A549 (cell line): ENCODE measurements around the gene GAMT.

Source experiments
- BCL3 ChIP-seq: fragments of >200 bp; sonication (Bioruptor Twin); formaldehyde crosslinking; IDR thresholded peaks from 3 replicates; pipeline ENCODE4 v1.6.1; 2016
- CEBPB ChIP-seq, 2 experiments: fragments of >200 bp in 1 of 2; sonication (Bioruptor Twin) in 1 of 2; formaldehyde crosslinking in 1 of 2; IDR thresholded peaks; 2 replicates each; pipeline ENCODE4 v1.6.1; 2012 to 2016
- CTCF ChIP-seq: fragments of >200 bp; sonication (Bioruptor Twin); formaldehyde crosslinking; IDR thresholded peaks from 3 replicates; pipeline ENCODE4 v1.5.1; 2016
- EP300 ChIP-seq, 2 experiments: fragments of >200 bp; sonication (Bioruptor Twin); formaldehyde crosslinking; IDR thresholded peaks; 2 replicates in 1 of 2; 3 replicates in 1 of 2; pipeline ENCODE4 v1.6.1; 2016 to 2017
- ESRRA ChIP-seq: fragments of 150-350 bp; IDR thresholded peaks from 2 replicates; pipeline ENCODE4 v1.6.1; 2014; ENCODE audit warnings: mild to moderate bottlenecking, low read length, borderline replicate concordance
- HDAC2 ChIP-seq: fragments of 200-600 bp; sonication (generic); IDR thresholded peaks from 2 replicates; pipeline ENCODE4 v1.6.1; 2016
- MAX ChIP-seq: IDR thresholded peaks from 2 replicates; pipeline ENCODE4 v1.6.1; 2012
- POLR2A ChIP-seq: IDR thresholded peaks from 2 replicates; pipeline ENCODE4 v1.6.1; 2012; ENCODE audit warnings: mild to moderate bottlenecking, low read length
- RAD21 ChIP-seq, 2 experiments: fragments of >200 bp in 1 of 2; sonication (Bioruptor Twin) in 1 of 2; formaldehyde crosslinking in 1 of 2; IDR thresholded peaks in 1 of 2; conservative IDR thresholded peaks in 1 of 2; 2 replicates in 1 of 2; 3 replicates in 1 of 2; pipeline ENCODE4 v1.6.1; 2012 to 2018; ENCODE audit warnings: inconsistent platforms in 1 of 2
- ZSCAN20 ChIP-seq: fragments of 250-450 bp; sonication (Bioruptor Pico); IDR thresholded peaks from 2 replicates; pipeline ENCODE4 v1.8.0; 2022; ENCODE audit warnings: mild to moderate bottlenecking, moderate library complexity

- TF ChIP-seq POLR2A (no peak), RAD21 (conservative IDR thresholded peaks at IDR 0.05 in 1 of 2, IDR thresholded peaks at IDR 0.05 in 1 of 2) (no peak), ZSCAN20 (no peak), EP300 (IDR thresholded peaks at IDR 0.05) (no peak), CTCF (no peak), ESRRA (no peak), BCL3 (no peak), MAX (no peak), HDAC2 (no peak), CEBPB (IDR thresholded peaks at IDR 0.05) (no peak)
Observed at GRCh38 chr19:1407528-1408299, 6.4 kb upstream of the GAMT start, which contains the start of gene DAZAP1.
